SK-MEL-5 (cell line): Measurements from ENCODE around the gene SAA2. TPM values are rescaled to one million over a fixed set of nuclear protein-coding genes. Genes with fewer than 3 reads are reported as not detected.
A peak's percentile ranks its signal among the peaks of the same experiment; 100 is the strongest.
"Not testable (repeated sequence)": the region's sequence is repeated elsewhere in the genome, so short reads cannot be mapped to it uniquely, and the experiment has no call there.

ENCODE experiments used
- DNase-seq: peaks from one replicate; pipeline ENCODE4 v3.0.0-alpha.2; 2016; ENCODE audit warnings: low read depth, low spot score
- in situ Hi-C: cut with HindIII; loops from 2 replicates; pipeline ENCODE4 v1.10.0; 2016; ENCODE audit warnings: low sequenced_read_pairs, high pct_unique_total_duplicates, low pct_unique_long_range_greater_than_20kb
- small RNA-seq, 2 experiments: library from RNA; depleted of rRNA; stranded (forward); fragments of <200 nt; gene quantifications; one replicate each; pipeline ENCODE3, GENCODE V24; 2014
- total RNA-seq: library from RNA; depleted of rRNA; stranded (reverse); fragments of >200 nt; shearing (Covaris generic); gene quantifications from 2 replicates; pipeline ENCODE4 v1.2.3, GENCODE V29; 2014; rRNA removed

Gene SAA2
- total RNA-seq, 1 experiment from 2014 or later, result not detected

- in situ Hi-C loops, result no loop called here
- DNase-seq, result no peak
Observed at GRCh38 chr11:18222814-18223421, 25.6 kb downstream of the SAA2 start.

GRCh38 chr11:18221274-18221876, 27.1 kb downstream of the SAA2 start:
- no peak for DNase-seq
- in situ Hi-C loops, result no loop called here

DNA sequence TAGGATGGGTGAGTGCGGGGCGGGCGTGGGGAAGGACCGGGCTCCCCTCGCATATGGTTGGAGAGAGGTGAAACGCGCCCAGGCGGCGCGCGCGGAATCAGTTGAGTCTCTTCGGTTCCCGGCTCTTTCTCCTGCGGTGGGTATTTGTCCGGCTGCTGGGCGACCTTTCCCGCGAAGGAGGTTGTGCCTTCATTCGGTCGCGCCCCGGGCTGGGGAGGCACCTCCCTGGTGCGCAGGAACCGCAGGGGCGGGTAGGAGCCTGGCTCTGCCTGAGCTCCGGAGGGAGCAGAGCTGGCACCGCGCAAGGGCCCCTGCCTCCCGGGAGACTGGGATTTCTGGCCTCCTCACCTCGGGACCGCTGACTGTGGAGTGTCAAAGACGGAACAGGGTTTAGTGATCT, 39.4 kb downstream of the SAA2 start:
- no peak for DNase-seq
- in situ Hi-C loops, result no loop called here

- DNase-seq, result no peak
- in situ Hi-C loops, result no loop called here
Observed at GRCh38 chr11:18204771-18205170, 43.7 kb downstream of the SAA2 start.

DNA sequence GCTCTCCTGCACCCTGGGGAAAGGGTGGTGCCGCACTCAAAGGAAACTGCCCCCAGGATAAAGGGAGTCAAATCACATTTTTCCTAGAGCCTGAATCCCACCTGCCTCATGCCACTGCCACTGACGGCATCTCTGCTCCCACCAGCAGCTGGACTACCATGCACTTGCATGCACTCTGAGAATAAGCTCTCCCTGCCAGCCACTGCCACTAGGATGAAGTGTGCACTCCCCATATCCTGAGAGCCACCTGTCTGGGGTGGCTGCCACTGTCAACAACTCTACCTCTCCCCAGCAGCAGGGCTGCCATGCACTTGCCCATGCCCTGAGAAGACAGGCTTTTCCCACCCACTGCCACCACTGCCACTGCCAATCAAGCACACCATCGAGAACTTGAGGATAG, 44.2 kb downstream of the SAA2 start:
- in situ Hi-C loops, result no loop called here
- DNase-seq, result no peak

- in situ Hi-C loops, result no loop called here
- DNase-seq, result peak; percentile 81
Observed at GRCh38 chr11:18203723-18204122, 44.7 kb downstream of the SAA2 start.

GRCh38 chr11:18197738-18198137, 50.7 kb downstream of the SAA2 start:
- in situ Hi-C loops, DNase-seq: not testable (repeated sequence)

DNA sequence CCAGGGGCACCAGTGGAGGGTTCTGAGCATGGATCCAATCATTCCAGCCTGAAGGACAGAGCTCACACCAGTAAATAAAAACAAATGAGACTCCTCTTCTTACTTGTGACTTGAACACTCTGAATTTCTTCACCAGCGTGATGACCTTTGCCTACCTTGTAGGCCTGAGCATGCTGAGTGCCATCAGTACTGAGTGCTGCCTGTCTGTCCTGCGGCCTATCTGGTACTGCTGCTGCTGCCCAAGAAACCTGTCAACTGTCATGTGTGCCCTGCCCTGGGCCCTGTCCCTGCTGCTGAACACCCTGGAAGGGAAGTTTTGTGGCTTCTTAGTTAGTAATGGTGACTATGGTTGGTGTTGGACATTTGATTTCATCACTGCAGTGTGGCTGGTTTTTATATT, 51.9 kb downstream of the SAA2 start:
- in situ Hi-C loops, result no loop called here
- DNase-seq, result no peak

Small RNA genes within 50 kb of the gene (small RNA-seq; reads per million reads assigned to genes)
- gene RNA5SP333 (0 to 0.05 reads per million in 2 experiments), gene RNA5SP334 (0 reads per million in 2 experiments)

Other genes with a start within 250 kb of the SAA2 start
- gene SERGEF, start 235.6 kb downstream of the SAA2 start, total RNA-seq, result 24.1 and 35.1 TPM in 2 replicates
- 0.11 TPM in 1 of 2 replicates, not detected in the other for gene TPH1, start 202.4 kb downstream of the SAA2 start, total RNA-seq
- 36.1 and 37.3 TPM in 2 replicates for gene SAAL1, start 142.6 kb downstream of the SAA2 start, total RNA-seq
- gene MRGPRX3, start 116.1 kb downstream of the SAA2 start, total RNA-seq, result 0.11 and 0.21 TPM in 2 replicates
- 0.16 and 0.29 TPM in 2 replicates for gene MRGPRX4, start 75.8 kb downstream of the SAA2 start, total RNA-seq
- gene SAA4, start 11.9 kb downstream of the SAA2 start, total RNA-seq, result not detected in 2 replicates
- 0.40 TPM in 1 of 2 replicates, not detected in the other for gene SAA1, start 17.6 kb upstream of the SAA2 start, total RNA-seq
- 196 and 240 TPM in 2 replicates for gene HPS5, start 73.5 kb upstream of the SAA2 start, total RNA-seq
- 129 and 153 TPM in 2 replicates for gene GTF2H1, start 73.9 kb upstream of the SAA2 start, total RNA-seq
- gene LDHA, start 145.9 kb upstream of the SAA2 start, total RNA-seq, result 1,308 and 1,481 TPM in 2 replicates
- gene LDHC, start 163.7 kb upstream of the SAA2 start, total RNA-seq, result not detected in 2 replicates
- gene LDHAL6A, start 207.2 kb upstream of the SAA2 start, total RNA-seq, result not detected in 2 replicates